H1 (cell line): ENCODE measurements around the gene IGFBP4.

Source experiments
- CEBPB ChIP-seq: IDR thresholded peaks from 2 replicates; pipeline ENCODE4 v1.6.1; 2012; ENCODE audit warnings: low read depth, low read length
- CHD2 ChIP-seq: IDR thresholded peaks from 2 replicates; pipeline ENCODE4 v1.6.1; 2012; ENCODE audit warnings: low read length, improper control_type of control experiment
- EZH2 ChIP-seq: fragments of 200-600 bp; sonication (generic); IDR thresholded peaks from 2 replicates; pipeline ENCODE4 v1.7.1; 2012; ENCODE audit warnings: low read depth, mild to moderate bottlenecking, moderate library complexity, low read length, inconsistent platforms; ENCODE audit not compliant: severe bottlenecking
- POLR2A ChIP-seq, 2 experiments: IDR thresholded peaks; 1 replicate in 1 of 2; 2 replicates in 1 of 2; pipeline ENCODE4 v1.6.1; 2011; ENCODE audit warnings: low read depth in 2 of 2, low read length in 2 of 2, mild to moderate bottlenecking in 2 of 2; ENCODE audit errors: control extremely low read depth in 1 of 2
- POLR2AphosphoS5 ChIP-seq: IDR thresholded peaks from 2 replicates; pipeline ENCODE4 v1.6.1; 2011; ENCODE audit warnings: low read depth, low read length
- TF ChIP-seq, protein P1 (sequence below), 3 experiments: IDR thresholded peaks; 1 replicate in 2 of 3; 2 replicates in 1 of 3; pipeline versions ENCODE4 v1.5.1 to v1.6.1; 2011; ENCODE audit warnings: low read length in 3 of 3, mild to moderate bottlenecking in 3 of 3, inconsistent platforms in 2 of 3, low read depth in 1 of 3, moderate library complexity in 1 of 3; ENCODE audit not compliant: insufficient read depth in 1 of 3; ENCODE audit errors: control extremely low read depth in 1 of 3

DNA sequence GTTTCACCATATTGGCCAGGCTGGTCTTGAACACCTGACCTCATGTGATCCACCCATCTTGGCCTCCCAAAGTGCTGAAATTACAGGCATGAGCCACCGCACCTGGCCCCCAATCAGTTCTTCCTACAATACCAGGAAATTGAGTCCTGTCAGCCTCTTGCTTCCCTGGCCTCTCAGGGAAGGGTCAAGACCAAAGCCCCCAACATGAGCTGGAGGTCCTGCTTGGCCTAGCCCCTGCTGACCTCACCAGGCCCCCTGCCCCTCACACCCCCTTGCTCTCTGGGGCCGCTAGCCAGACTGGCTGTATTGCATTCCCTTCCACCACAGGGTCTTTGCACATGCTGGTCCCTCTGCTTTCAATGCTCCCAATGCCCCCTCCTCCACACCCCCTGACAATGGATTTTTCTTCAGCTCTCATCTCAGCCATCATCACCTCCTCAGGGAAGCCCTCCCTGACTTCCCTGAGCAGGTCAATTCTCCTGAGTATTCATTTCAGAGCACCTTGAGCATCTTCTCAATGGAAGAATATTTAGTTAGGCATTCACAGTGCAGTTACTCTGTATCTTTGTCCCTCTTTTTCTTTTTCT lies 24.1 kb downstream of the IGFBP4 start:
- TF ChIP-seq, protein P1, sequence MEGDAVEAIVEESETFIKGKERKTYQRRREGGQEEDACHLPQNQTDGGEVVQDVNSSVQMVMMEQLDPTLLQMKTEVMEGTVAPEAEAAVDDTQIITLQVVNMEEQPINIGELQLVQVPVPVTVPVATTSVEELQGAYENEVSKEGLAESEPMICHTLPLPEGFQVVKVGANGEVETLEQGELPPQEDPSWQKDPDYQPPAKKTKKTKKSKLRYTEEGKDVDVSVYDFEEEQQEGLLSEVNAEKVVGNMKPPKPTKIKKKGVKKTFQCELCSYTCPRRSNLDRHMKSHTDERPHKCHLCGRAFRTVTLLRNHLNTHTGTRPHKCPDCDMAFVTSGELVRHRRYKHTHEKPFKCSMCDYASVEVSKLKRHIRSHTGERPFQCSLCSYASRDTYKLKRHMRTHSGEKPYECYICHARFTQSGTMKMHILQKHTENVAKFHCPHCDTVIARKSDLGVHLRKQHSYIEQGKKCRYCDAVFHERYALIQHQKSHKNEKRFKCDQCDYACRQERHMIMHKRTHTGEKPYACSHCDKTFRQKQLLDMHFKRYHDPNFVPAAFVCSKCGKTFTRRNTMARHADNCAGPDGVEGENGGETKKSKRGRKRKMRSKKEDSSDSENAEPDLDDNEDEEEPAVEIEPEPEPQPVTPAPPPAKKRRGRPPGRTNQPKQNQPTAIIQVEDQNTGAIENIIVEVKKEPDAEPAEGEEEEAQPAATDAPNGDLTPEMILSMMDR (IDR thresholded peaks at IDR 0.05; ENCODE audit: control extremely low read depth in 1 of 3, insufficient read depth in 1 of 3, low read depth in 1 of 3, low read length in 3 of 3), result no peak
- TF ChIP-seq POLR2AphosphoS5 (no peak), CEBPB (no peak), CHD2 (no peak), POLR2A (IDR thresholded peaks at IDR 0.05; ENCODE audit: control extremely low read depth in 1 of 2, low read depth in 2 of 2, low read length in 2 of 2) (no peak), EZH2 (no peak)
